ENCODE results near the gene KLHDC8A.

The KLHDC8A gene

DNA sequence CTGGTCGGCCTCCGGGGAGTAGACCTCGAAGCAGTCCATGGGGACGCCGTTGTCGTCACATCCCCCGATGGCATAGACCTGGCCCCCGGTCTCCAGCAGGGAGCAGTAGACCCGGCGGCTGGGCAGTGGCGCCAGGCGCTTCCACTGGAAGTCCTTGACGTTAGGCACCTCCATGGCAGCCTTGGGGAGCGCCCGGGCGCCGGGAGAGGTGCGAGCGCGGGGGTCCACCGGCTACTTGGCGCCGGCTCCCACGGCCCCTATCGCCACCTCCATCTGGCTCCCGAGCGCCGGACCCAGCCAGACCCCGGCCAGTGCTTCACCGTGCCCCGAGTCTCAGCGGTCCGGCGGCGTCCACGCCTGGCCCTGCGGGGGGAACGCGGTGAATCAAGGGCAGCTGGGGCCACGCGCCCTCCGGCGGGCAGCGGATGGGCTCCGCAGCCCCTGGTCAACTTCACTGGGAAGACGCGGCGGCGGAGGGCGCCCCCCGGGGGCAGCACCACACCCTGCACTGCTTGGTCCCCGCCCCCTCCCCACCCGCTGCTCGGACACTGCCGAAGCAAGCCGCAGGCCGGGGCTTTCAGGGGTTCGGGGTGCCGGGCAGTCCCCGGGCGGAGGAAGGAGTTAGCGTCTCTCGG is 13.2 kb downstream of the KLHDC8A start:
- H3K27ac Mint-ChIP-seq = no peak overlapping the region
- no peaks in the 10 kb centered on the region for H3K9me3 Mint-ChIP-seq (ENCODE audit: low read depth)
- no peaks in the 10 kb centered on the region for H3K36me3 Mint-ChIP-seq
- peaks cover 12% of the 10 kb centered on the region for H3K4me1 Mint-ChIP-seq (ENCODE audit: low read depth)
- H3K4me3 Mint-ChIP-seq = no peak overlapping the region
- peaks cover 22% of the 10 kb centered on the region for H3K27me3 Mint-ChIP-seq

DNA sequence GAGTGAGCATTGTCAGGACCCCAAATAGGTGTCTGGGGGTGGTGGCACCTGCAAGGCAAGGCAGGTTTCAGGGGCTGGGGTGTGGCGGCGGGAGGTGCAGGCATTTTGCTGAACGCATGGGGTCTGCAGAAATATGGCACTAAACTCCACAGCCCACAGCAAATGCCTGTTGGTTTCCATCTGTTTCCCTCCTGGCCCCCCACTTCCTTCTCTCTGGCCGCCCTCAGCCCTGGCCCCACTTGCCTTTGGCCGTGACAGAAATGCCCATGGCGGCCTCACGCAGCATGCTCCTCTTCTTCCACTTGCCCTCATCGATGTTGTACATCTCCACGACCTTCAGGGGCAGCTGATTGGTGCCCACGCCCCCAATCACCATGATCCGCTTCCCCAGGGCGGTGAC is 13.7 kb downstream of the KLHDC8A start:
- Mint-ChIP-seq H3K4me3 (peak overlapping the region; percentile 60), H3K36me3 (no peaks in the 10 kb centered on the region), H3K9me3 (ENCODE audit: low read depth) (no peaks in the 10 kb centered on the region), H3K27ac (no peak overlapping the region), H3K27me3 (peaks cover 22% of the 10 kb centered on the region), H3K4me1 (ENCODE audit: low read depth) (peaks cover 12% of the 10 kb centered on the region)

DNA sequence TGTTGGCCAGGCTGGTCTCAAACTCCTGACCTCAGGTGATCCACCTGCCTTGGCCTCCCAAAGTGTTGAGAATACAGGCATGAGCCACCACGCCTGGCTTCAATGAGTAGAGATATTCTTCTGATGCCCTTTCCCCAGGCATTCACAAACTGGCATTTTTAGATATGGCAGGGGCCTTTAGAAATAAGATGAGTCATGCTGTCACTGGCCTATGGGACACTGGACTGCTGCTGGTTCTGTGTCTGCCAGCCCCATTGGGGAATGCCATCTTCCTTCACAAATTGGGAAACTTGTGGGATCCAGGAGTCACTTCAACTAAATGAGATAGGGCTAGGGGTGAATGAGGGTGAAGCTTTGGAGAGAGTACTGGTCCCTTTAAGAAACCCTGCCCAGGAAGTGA is 16.0 kb downstream of the KLHDC8A start:
- H3K27ac Mint-ChIP-seq = no peak overlapping the region
- H3K9me3 Mint-ChIP-seq (ENCODE audit: low read depth) = no peaks in the 10 kb centered on the region
- peaks cover 13% of the 10 kb centered on the region for H3K27me3 Mint-ChIP-seq
- H3K4me3 Mint-ChIP-seq = no peak overlapping the region
- no peaks in the 10 kb centered on the region for H3K36me3 Mint-ChIP-seq
- H3K4me1 Mint-ChIP-seq (ENCODE audit: low read depth) = peaks cover 12% of the 10 kb centered on the region

DNA sequence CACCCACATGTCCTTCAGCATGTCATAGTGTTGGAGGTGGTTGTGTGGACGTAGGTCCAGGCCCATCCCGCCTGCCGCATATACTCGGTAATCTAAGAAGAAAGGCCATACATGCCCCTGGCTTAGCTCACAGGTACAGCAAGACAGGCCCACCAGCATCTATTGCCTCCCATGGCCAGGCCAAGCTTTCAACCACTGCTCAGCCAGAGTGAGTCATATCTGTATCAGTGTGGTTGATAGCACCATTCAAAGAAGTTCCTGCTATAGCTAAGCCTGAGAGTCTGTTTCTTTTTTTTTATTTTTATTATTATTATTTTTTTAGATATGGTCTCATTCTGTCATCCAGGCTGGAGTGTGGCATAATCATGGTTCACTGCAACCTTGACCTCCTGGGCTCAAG is 17.0 kb downstream of the KLHDC8A start:
- Mint-ChIP-seq H3K9me3 (ENCODE audit: low read depth) (no peaks in the 10 kb centered on the region), H3K4me1 (ENCODE audit: low read depth) (peaks cover 11% of the 10 kb centered on the region), H3K4me3 (no peak overlapping the region), H3K36me3 (no peaks in the 10 kb centered on the region), H3K27me3 (peaks cover 10% of the 10 kb centered on the region), H3K27ac (no peak overlapping the region)

DNA sequence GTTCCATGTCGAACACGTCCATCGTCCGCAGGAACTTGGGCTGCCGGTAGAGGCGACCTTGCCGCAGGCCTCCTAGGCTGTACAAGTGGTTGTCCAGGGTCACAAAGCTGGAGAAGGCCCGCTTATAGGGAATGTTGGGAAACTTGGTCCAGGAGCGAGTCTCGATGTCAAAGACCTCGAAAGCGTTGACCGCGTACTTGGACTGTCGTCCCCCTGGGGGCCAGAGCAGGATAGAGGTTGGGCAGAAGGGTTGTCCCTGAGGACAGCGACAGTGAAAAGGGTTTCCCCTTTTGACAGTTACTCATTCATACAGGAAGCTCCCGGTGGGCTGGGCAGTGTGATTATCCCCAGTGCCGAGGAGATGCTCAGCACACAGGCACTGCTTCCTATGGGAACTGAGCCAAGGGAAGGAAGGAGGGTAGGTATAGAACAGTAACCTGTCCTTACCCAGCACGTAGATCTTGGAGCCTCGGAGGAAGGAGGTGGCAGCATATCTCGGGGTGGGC is 17.5 kb downstream of the KLHDC8A start:
- Mint-ChIP-seq H3K4me3 (no peak overlapping the region), H3K27me3 (peaks cover 5% of the 10 kb centered on the region), H3K27ac (no peak overlapping the region), H3K36me3 (no peaks in the 10 kb centered on the region), H3K4me1 (ENCODE audit: low read depth) (peaks cover 7% of the 10 kb centered on the region), H3K9me3 (ENCODE audit: low read depth) (no peaks in the 10 kb centered on the region)

GRCh38 chr1:205338011-205338410 is 18.7 kb downstream of the KLHDC8A start:
- H3K36me3 Mint-ChIP-seq = no peaks in the 10 kb centered on the region
- H3K9me3 Mint-ChIP-seq (ENCODE audit: low read depth) = no peaks in the 10 kb centered on the region
- no peak overlapping the region for H3K27ac Mint-ChIP-seq
- no peak overlapping the region for H3K4me3 Mint-ChIP-seq
- peaks cover 6% of the 10 kb centered on the region for H3K4me1 Mint-ChIP-seq (ENCODE audit: low read depth)
- H3K27me3 Mint-ChIP-seq = peaks cover 5% of the 10 kb centered on the region

- Mint-ChIP-seq H3K9me3 (ENCODE audit: low read depth) (no peaks in the 10 kb centered on the region), H3K4me1 (ENCODE audit: low read depth) (peaks cover 2% of the 10 kb centered on the region), H3K27me3 (peaks cover 3% of the 10 kb centered on the region), H3K27ac (no peak overlapping the region), H3K4me3 (no peak overlapping the region), H3K36me3 (no peaks in the 10 kb centered on the region)
Measured at GRCh38 chr1:205337481-205337880, 19.2 kb downstream of the KLHDC8A start.

GRCh38 chr1:205335692-205336091 is 21.0 kb downstream of the KLHDC8A start:
- H3K27ac Mint-ChIP-seq = no peak overlapping the region
- H3K36me3 Mint-ChIP-seq = no peaks in the 10 kb centered on the region

DNA sequence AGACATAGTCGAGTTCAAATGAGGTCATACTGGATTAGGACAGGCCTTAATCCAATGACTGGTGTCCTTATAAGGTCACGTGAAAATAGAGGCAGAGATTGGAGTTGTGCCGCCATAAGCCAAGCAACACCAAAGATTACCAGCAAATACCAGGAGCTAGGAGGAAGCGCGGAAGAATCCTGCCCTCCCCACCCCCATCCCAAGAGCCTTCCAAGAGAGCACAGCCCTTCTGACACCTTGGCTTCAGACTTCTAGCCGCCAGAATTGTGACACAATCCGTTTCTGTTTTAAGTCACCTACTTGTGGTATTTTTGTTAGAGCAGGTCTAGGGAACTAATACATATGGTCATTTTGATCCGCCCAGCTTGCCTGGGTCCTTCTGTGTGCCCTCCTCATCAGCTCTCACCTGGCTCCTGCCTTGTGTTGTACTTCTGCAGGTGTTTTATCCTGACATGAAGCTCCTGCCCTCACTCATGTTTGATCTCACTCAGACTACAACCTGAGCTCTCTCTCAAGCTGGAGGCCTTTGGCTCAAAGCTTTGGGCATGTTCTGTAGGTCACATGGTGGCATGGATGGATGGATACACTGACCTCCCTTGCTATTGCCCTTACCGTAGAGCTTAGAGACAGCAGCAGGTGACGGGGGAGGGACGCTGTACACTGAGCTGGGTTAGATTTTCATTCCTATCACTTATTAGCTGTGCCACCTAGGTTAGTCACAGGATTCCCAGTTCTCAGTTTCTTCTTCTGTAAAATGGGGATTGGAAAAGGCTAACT is 24.5 kb downstream of the KLHDC8A start:
- Mint-ChIP-seq H3K4me3 (no peak overlapping the region), H3K4me1 (ENCODE audit: low read depth) (no peaks in the 10 kb centered on the region), H3K36me3 (no peaks in the 10 kb centered on the region), H3K9me3 (ENCODE audit: low read depth) (no peaks in the 10 kb centered on the region), H3K27ac (no peak overlapping the region), H3K27me3 (no peaks in the 10 kb centered on the region)

More at GRCh38 chr1:205335692-205336091, 21.0 kb downstream of the KLHDC8A start:
- Mint-ChIP-seq H3K27me3 (no peaks in the 10 kb centered on the region), H3K4me3 (no peak overlapping the region), H3K9me3 (ENCODE audit: low read depth) (no peaks in the 10 kb centered on the region), H3K4me1 (ENCODE audit: low read depth) (no peaks in the 10 kb centered on the region)

- Mint-ChIP-seq H3K27ac (no peak overlapping the region), H3K36me3 (no peaks in the 10 kb centered on the region), H3K27me3 (peaks cover 3% of the 10 kb centered on the region), H3K4me3 (no peak overlapping the region), H3K9me3 (ENCODE audit: low read depth) (no peaks in the 10 kb centered on the region), H3K4me1 (ENCODE audit: low read depth) (peaks cover 5% of the 10 kb centered on the region)
Measured at GRCh38 chr1:205330150-205330549, 26.6 kb downstream of the KLHDC8A start.

- Mint-ChIP-seq H3K9me3 (ENCODE audit: low read depth) (no peaks in the 10 kb centered on the region), H3K4me3 (no peak overlapping the region), H3K27ac (no peak overlapping the region), H3K36me3 (no peaks in the 10 kb centered on the region), H3K4me1 (ENCODE audit: low read depth) (peaks cover 9% of the 10 kb centered on the region), H3K27me3 (peaks cover 3% of the 10 kb centered on the region)
Measured at GRCh38 chr1:205329719-205330118, 27.0 kb downstream of the KLHDC8A start.

DNA sequence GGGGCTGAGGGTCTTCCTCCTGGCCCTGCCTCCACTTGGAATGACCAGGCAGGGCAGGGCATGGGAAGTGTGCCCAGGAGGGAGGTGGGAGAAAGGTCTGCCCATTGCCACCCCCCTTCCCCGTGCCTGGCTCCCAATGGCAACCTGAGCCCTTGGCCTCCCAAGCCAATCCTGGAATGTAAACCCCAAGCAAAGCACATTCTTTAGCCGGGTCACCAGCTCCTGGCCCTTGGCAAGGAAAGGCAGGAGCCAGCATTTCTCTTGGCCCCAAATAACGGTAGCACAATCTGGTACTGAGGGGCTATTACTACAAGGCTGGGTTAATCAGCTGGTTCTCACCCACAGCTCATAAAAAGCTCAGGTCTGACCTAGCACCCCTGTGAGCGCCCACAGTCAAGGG is 28.2 kb downstream of the KLHDC8A start:
- Mint-ChIP-seq H3K27me3 (peaks cover 3% of the 10 kb centered on the region), H3K4me3 (no peak overlapping the region), H3K9me3 (ENCODE audit: low read depth) (no peaks in the 10 kb centered on the region), H3K27ac (no peak overlapping the region), H3K4me1 (ENCODE audit: low read depth) (peaks cover 20% of the 10 kb centered on the region), H3K36me3 (no peaks in the 10 kb centered on the region)

DNA sequence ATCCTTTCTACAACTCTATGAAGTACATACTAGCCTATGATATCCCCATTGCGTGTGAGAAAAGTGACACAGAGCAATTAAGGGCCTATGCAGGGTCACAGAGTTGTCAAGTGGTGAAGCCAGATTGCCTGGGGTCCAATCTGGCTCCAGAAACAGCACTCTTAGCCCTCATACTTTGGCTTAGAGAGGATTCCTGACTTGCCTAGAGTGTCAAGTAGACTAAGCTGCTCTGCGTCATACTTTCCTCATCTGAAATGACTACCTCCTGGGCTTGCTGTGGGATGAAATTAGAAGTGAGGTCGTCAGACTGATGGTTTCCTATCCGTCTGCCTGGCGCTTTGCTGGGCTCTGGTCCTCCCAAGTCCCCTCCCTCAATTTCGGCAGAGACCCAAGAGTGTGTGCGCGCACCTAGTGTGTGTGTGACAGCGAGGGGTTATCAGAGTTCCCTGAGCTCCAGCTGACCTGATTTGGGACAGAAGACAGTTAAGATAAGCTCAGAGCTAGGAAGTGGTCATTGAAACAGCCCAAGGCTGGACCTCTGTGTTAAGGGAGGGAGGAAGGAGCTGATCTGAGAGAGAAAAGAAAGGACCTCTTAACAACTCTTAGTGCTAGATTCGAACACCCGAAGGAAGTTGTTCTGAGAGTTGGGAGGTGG is 29.8 kb downstream of the KLHDC8A start:
- Mint-ChIP-seq H3K27ac (no peak overlapping the region), H3K27me3 (peaks cover 3% of the 10 kb centered on the region), H3K4me3 (no peak overlapping the region), H3K36me3 (no peaks in the 10 kb centered on the region), H3K4me1 (ENCODE audit: low read depth) (peaks cover 27% of the 10 kb centered on the region), H3K9me3 (ENCODE audit: low read depth) (no peaks in the 10 kb centered on the region)

DNA sequence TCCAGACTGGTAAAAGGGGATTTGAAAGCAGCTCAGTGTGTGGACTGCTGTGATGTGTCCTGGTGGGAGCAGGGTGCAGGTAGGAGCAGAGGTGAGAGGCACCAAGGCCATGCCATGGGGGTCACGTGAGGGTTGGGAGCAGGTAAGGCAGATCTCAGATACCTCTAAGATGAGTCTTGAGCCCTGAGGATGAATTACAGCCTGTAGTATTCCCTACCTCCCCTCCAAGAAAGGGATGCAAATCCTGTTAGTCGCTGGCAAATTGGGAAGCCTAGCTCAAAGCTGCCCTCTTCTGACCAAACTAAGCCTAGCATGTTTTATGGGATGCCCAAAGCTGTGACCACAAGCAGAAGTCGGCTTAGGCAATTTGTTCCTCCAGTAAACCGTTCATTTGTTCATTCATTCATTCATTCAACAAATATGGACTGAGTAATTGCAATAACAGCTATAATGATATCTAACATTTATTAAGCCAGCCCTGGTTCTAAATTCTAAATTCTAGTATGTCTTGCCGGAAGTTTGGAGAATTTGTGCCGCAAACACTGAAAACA is 31.3 kb downstream of the KLHDC8A start:
- no peak overlapping the region for H3K4me3 Mint-ChIP-seq
- H3K27ac Mint-ChIP-seq = no peak overlapping the region
- H3K27me3 Mint-ChIP-seq = peaks cover 3% of the 10 kb centered on the region
- no peaks in the 10 kb centered on the region for H3K36me3 Mint-ChIP-seq
- no peaks in the 10 kb centered on the region for H3K9me3 Mint-ChIP-seq (ENCODE audit: low read depth)
- H3K4me1 Mint-ChIP-seq (ENCODE audit: low read depth) = peaks cover 36% of the 10 kb centered on the region

- H3K4me3 Mint-ChIP-seq = no peak overlapping the region
- H3K9me3 Mint-ChIP-seq (ENCODE audit: low read depth) = no peaks in the 10 kb centered on the region
- H3K36me3 Mint-ChIP-seq = no peaks in the 10 kb centered on the region
- peaks cover 42% of the 10 kb centered on the region for H3K4me1 Mint-ChIP-seq (ENCODE audit: low read depth)
- no peak overlapping the region for H3K27ac Mint-ChIP-seq
- peaks cover 3% of the 10 kb centered on the region for H3K27me3 Mint-ChIP-seq
Measured at GRCh38 chr1:205324781-205325180, 31.9 kb downstream of the KLHDC8A start.
